Natural killer cell (primary cell): ENCODE measurements around the gene NIFK. TPM values are rescaled to one million over a fixed set of nuclear protein-coding genes. Genes with fewer than 3 reads are reported as not detected.

Source experiments
- ATAC-seq, 3 donors: fragments of 150-1000 bp in 2 of 3; fragments of 200-7000 bp in 1 of 3; cut with Tn5 transposase; 1 replicate in 1 of 3; 2 replicates in 2 of 3; pipeline ENCODE4 v1.10.0; 2021; ENCODE audit warnings: mild to moderate bottlenecking in 2 of 3, moderate library complexity in 2 of 3
- DNase-seq, 2 donors: peaks; one replicate each; pipeline versions ENCODE4 v3.0.0 to v3.0.0-alpha.2; 2013 to 2021; ENCODE audit warnings: mixed read lengths in 1 of 2
- H3K27ac ChIP-seq: one replicate; pipeline ENCODE4 v1.5.1; 2013; ENCODE audit warnings: mild to moderate bottlenecking, low read length
- H3K27me3 ChIP-seq: one replicate; pipeline ENCODE4 v1.6.1; 2013; ENCODE audit warnings: low read length; ENCODE audit not compliant: control insufficient read depth, insufficient read depth
- H3K36me3 ChIP-seq: one replicate; pipeline ENCODE4 v1.6.1; 2013; ENCODE audit warnings: low read length; ENCODE audit not compliant: control insufficient read depth, insufficient read depth
- H3K4me1 ChIP-seq: one replicate; pipeline ENCODE4 v1.6.1; 2013; ENCODE audit warnings: low read length; ENCODE audit not compliant: control insufficient read depth, insufficient read depth
- H3K4me3 ChIP-seq: one replicate; pipeline ENCODE4 v1.5.1; 2013; ENCODE audit warnings: low read length
- H3K9me3 ChIP-seq: one replicate; pipeline ENCODE4 v1.6.1; 2013; ENCODE audit warnings: low read length; ENCODE audit not compliant: control insufficient read depth, insufficient read depth
- H3K27ac Mint-ChIP-seq, 2 donors: one replicate each; pipeline ENCODE4 v1.8.0; 2022; ENCODE audit warnings: mild to moderate bottlenecking in 2 of 2, mixed read lengths in 2 of 2, moderate library complexity in 1 of 2
- H3K27me3 Mint-ChIP-seq, 2 donors: one replicate each; pipeline ENCODE4 v1.8.0; 2022; ENCODE audit warnings: low read depth in 2 of 2, mixed read lengths in 2 of 2
- H3K36me3 Mint-ChIP-seq: one replicate; pipeline ENCODE4 v1.8.0; 2022; ENCODE audit warnings: mixed read lengths
- H3K4me1 Mint-ChIP-seq, 2 donors: one replicate each; pipeline ENCODE4 v1.8.0; 2022; ENCODE audit warnings: mixed read lengths in 2 of 2
- H3K4me3 Mint-ChIP-seq: one replicate; pipeline ENCODE4 v1.8.0; 2022; ENCODE audit warnings: mild to moderate bottlenecking, moderate library complexity, mixed read lengths
- H3K9me3 Mint-ChIP-seq, 2 donors: one replicate each; pipeline ENCODE4 v1.8.0; 2022; ENCODE audit warnings: mixed read lengths in 2 of 2
- CTCF ChIP-seq: fragments of 200-600 bp; IDR thresholded peaks from one replicate; pipeline ENCODE4 v1.8.0; 2022; ENCODE audit warnings: antibody characterized with exemption
- WGBS: methylation state at CpG from one replicate; pipeline ENCODE4 v1.1.7; 2013; ENCODE audit warnings: missing lambda C conversion rate; ENCODE audit not compliant: insufficient coverage; 5-methylcytosine and 5-hydroxymethylcytosine counted together
- intact Hi-C: fragments of 100-400 bp; cut with micrococcal nuclease; formaldehyde crosslinking; loops from one replicate; pipeline ENCODE4 v1.14.2; 2022
- total RNA-seq, 4 donors: library from RNA; stranded (reverse); fragments of 120-200 nt in 1 of 4; gene quantifications; one replicate each; pipeline versions ENCODE4 v1.2.3 to v1.2.4, GENCODE V29; 2013 to 2022

The NIFK gene
- total RNA-seq, 3 donors from 2014 or later (not counting 1 experiment from before 2014, with no cell fraction given): 32.7 to 37.7 (median 33.5) TPM

- Mint-ChIP-seq H3K4me1 (no peaks in the 10 kb centered on the region), H3K27me3 (peaks cover 0 to 5% of the 10 kb centered on the region in 2 donors), H3K36me3 (no peaks in the 10 kb centered on the region), H3K9me3 (no peaks in the 10 kb centered on the region), H3K4me3 (no peak overlapping the region), H3K27ac (no peak overlapping the region)
- no peak overlapping the region for H3K27ac ChIP-seq
- H3K4me3 ChIP-seq: no peak overlapping the region
- H3K36me3 ChIP-seq: no peaks in the 10 kb centered on the region
- no peaks in the 10 kb centered on the region for H3K4me1 ChIP-seq
- H3K9me3 ChIP-seq: no peaks in the 10 kb centered on the region
- intact Hi-C loops: no loop called here
- no peak for ATAC-seq
- DNase-seq: no peak
- H3K27me3 ChIP-seq: no peaks in the 10 kb centered on the region
- TF ChIP-seq CTCF: no peak
- WGBS: 100% methylated on average over 1 of the region's 1 CpG
Measured at GRCh38 chr2:121777699-121778058, 41.0 kb upstream of the NIFK start.

- Mint-ChIP-seq H3K27ac (no peak overlapping the region), H3K27me3 (peaks cover 0 to 1% of the 10 kb centered on the region in 2 donors), H3K4me3 (no peak overlapping the region), H3K4me1 (no peaks in the 10 kb centered on the region), H3K36me3 (no peaks in the 10 kb centered on the region), H3K9me3 (no peaks in the 10 kb centered on the region)
- Histone ChIP-seq H3K27me3 (no peaks in the 10 kb centered on the region), H3K4me1 (no peaks in the 10 kb centered on the region), H3K4me3 (no peak overlapping the region), H3K9me3 (no peaks in the 10 kb centered on the region), H3K36me3 (no peaks in the 10 kb centered on the region), H3K27ac (no peak overlapping the region)
- intact Hi-C loops: no loop called here
- ATAC-seq: peak in 1 of 3 donors; percentile 14
- no peak for DNase-seq
- WGBS: 78% methylated on average over 11 of the region's 12 CpGs
- TF ChIP-seq CTCF: no peak
Measured at GRCh38 chr2:121776885-121777698, 40.4 kb upstream of the NIFK start.

- Histone ChIP-seq H3K4me1 (no peaks in the 10 kb centered on the region), H3K36me3 (no peaks in the 10 kb centered on the region), H3K9me3 (no peaks in the 10 kb centered on the region), H3K27ac (no peak overlapping the region), H3K4me3 (no peak overlapping the region), H3K27me3 (no peaks in the 10 kb centered on the region)
- Mint-ChIP-seq H3K9me3 (no peaks in the 10 kb centered on the region), H3K4me1 (no peaks in the 10 kb centered on the region), H3K27ac (no peak overlapping the region), H3K4me3 (no peak overlapping the region), H3K27me3 (no peaks in the 10 kb centered on the region), H3K36me3 (no peaks in the 10 kb centered on the region)
- WGBS: 78% methylated on average over 2 of the region's 3 CpGs
- TF ChIP-seq CTCF: no peak
- no peak for DNase-seq
- no peak for ATAC-seq
- intact Hi-C loops: no loop called here
Measured at GRCh38 chr2:121776361-121776760, 39.7 kb upstream of the NIFK start.

GRCh38 chr2:121774235-121774634, 37.6 kb upstream of the NIFK start:
- no peak for TF ChIP-seq CTCF
- peaks cover 2% of the 10 kb centered on the region for H3K36me3 ChIP-seq
- intact Hi-C loops: no loop called here
- no peaks in the 10 kb centered on the region for H3K27me3 ChIP-seq
- H3K4me3 Mint-ChIP-seq: no peak overlapping the region
- H3K4me3 ChIP-seq: no peak overlapping the region
- 95% methylated on average over 13 of the region's 13 CpGs for WGBS
- no peaks in the 10 kb centered on the region for H3K27me3 Mint-ChIP-seq
- no peak for ATAC-seq
- H3K4me1 ChIP-seq: no peaks in the 10 kb centered on the region
- H3K36me3 Mint-ChIP-seq: no peaks in the 10 kb centered on the region
- H3K9me3 Mint-ChIP-seq: no peaks in the 10 kb centered on the region
- no peak overlapping the region for H3K27ac Mint-ChIP-seq
- H3K27ac ChIP-seq: no peak overlapping the region
- H3K9me3 ChIP-seq: no peaks in the 10 kb centered on the region
- H3K4me1 Mint-ChIP-seq: no peaks in the 10 kb centered on the region
- no peak for DNase-seq
